Fibroblast of villous mesenchyme (primary cell): ENCODE data around the gene CAPN13. TPM values are rescaled to one million over a fixed set of nuclear protein-coding genes. Genes with fewer than 3 reads are reported as not detected.

Experiments used
- DNase-seq: peaks from one replicate; pipeline ENCODE4 v3.0.0-alpha.2; 2010; ENCODE audit warnings: low read depth
- H3K4me3 ChIP-seq: 2 replicates; pipeline ENCODE4 v1.5.1; 2011; ENCODE audit warnings: low read depth, mild to moderate bottlenecking, low read length
- CTCF ChIP-seq: IDR thresholded peaks from 2 replicates; pipeline ENCODE4 v1.5.1; 2012; ENCODE audit warnings: low read depth, mild to moderate bottlenecking, low read length; ENCODE audit not compliant: insufficient read depth
- total RNA-seq: library from RNA; depleted of rRNA; stranded (reverse); fragments of >200 nt; gene quantifications from 2 replicates; pipeline ENCODE4 v1.2.3, GENCODE V29; 2012

Gene CAPN13
- total RNA-seq, 1 donor: not detected

- DNase-seq: no peak
- no peak for TF ChIP-seq CTCF
- H3K4me3 ChIP-seq: no peak overlapping the region
Measured at GRCh38 chr2:30800159-30800558, 7.1 kb downstream of the CAPN13 start.

DNA sequence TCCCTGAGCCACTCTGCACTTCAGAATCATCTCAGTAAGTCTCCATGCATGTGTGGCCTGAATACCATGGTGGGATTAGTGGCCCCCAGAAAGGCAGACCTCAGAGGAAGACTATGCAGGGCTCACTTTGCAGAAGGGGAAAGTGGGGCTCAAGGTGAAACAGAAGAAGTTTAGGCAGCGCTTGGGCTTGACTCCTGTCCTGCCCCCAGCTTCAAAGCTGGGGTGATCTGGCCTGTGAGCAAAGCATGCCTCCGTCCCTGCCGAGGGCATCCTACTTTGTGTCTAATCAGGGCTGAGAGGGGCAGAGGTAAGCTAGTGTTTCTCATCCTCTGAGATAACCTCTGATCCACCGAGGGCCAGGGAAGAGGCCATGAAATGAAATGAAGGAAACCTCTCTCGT is 7.9 kb downstream of the CAPN13 start:
- no peak for DNase-seq
- no peak overlapping the region for H3K4me3 ChIP-seq
- no peak for TF ChIP-seq CTCF

GRCh38 chr2:30798536-30798991 is 8.7 kb downstream of the CAPN13 start:
- H3K4me3 ChIP-seq: no peak overlapping the region
- no peak for TF ChIP-seq CTCF
- no peak for DNase-seq

- H3K4me3 ChIP-seq: no peak overlapping the region
- TF ChIP-seq CTCF: no peak
- no peak for DNase-seq
Measured at GRCh38 chr2:30797381-30798015, 9.7 kb downstream of the CAPN13 start.

DNA sequence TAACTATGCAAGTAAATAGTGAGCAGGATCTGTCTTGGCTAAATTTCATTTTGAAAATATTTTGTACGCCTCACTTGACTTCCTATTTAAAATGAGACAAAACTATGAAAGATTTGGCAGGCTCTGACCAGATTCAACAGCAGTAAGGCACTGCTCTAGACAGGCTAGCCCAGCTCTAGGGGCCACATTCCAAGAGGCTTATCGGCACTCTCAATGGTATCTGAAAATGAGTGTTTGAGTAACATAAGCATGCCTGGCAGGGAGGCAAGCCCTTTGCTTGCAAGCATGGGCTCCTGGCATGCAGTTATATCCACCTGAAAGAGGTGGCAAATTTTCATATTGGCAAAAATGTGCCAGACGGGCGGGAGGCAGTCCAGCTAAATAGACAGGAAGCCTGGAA is 10.5 kb downstream of the CAPN13 start:
- no peak overlapping the region for H3K4me3 ChIP-seq
- DNase-seq: no peak
- no peak for TF ChIP-seq CTCF

DNA sequence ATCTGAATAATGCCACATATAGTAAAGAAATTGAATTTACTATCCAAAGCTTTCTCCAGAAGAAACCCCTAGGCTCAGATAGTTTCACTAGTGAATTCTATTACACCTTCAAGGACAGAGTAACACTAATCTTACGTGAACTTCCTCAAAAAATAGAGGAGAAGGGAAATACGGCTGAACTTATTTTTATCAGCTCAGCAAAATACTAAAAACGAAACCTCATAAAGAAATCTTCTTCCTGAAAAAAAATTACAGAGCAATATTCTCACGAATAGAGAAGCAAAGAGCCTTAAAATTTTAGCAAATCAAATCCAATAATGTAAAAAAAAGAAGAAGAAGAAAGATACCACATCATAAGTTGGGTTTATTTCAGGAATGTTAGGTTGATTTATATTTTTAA is 14.7 kb downstream of the CAPN13 start:
- DNase-seq: no peak
- H3K4me3 ChIP-seq: no peak overlapping the region
- TF ChIP-seq CTCF: no peak

- H3K4me3 ChIP-seq: no peak overlapping the region
- no peak for TF ChIP-seq CTCF
- DNase-seq: no peak
Measured at GRCh38 chr2:30790879-30791278, 16.4 kb downstream of the CAPN13 start.
